Measurements from ENCODE around the gene NEDD4L.

DNA sequence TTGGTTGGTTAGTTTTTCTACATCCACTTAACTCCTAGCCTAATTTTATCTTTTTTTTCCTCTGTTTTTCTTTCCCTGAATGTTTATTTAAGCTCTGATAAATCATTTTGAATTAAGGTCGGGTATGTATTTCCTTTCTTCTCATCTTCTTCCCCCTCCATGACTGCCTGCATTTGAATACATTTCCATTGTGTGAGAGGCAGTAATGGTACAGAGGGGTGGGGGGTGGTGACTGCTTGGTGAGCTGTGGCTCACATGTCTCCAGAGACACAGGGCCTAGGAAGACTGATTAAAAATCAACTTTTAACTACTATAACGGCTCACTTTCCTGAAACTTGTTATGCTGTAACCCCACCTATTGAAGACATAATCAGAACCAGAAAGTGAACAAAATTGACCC lies 58.0 kb downstream of the NEDD4L start:
- TF ChIP-seq CTCF (IDR thresholded peaks at IDR 0.05) (no peak), POLR2A (IDR thresholded peaks at IDR 0.05) (no peak)

All from testis (tissue), 2 donors.